ENCODE results near the gene SPIRE2. TPM values are rescaled to one million over a fixed set of nuclear protein-coding genes. Genes with fewer than 3 reads are reported as not detected.
A peak's percentile ranks its signal among the peaks of the same experiment; 100 is the strongest.

SPIRE2 gene
- total and polyA plus RNA-seq, 11 donors: 0.31 to 2.3 (median 1.3) TPM

- H3K27ac ChIP-seq: no peak overlapping the region
- no peaks in the 10 kb centered on the region for H3K27me3 ChIP-seq
- WGBS, 4 donors: 86 to 94% (median 90%) methylated on average over 7 of the region's 7 CpGs
- H3K4me1 ChIP-seq: no peaks in the 10 kb centered on the region
- no peak overlapping the region for H3K4me3 ChIP-seq
- no peaks in the 10 kb centered on the region for H3K9me3 ChIP-seq
- TF ChIP-seq, protein P1, sequence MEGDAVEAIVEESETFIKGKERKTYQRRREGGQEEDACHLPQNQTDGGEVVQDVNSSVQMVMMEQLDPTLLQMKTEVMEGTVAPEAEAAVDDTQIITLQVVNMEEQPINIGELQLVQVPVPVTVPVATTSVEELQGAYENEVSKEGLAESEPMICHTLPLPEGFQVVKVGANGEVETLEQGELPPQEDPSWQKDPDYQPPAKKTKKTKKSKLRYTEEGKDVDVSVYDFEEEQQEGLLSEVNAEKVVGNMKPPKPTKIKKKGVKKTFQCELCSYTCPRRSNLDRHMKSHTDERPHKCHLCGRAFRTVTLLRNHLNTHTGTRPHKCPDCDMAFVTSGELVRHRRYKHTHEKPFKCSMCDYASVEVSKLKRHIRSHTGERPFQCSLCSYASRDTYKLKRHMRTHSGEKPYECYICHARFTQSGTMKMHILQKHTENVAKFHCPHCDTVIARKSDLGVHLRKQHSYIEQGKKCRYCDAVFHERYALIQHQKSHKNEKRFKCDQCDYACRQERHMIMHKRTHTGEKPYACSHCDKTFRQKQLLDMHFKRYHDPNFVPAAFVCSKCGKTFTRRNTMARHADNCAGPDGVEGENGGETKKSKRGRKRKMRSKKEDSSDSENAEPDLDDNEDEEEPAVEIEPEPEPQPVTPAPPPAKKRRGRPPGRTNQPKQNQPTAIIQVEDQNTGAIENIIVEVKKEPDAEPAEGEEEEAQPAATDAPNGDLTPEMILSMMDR (IDR thresholded peaks at IDR 0.05): no peak
- no peak for TF ChIP-seq POLR2A (IDR thresholded peaks at IDR 0.05)
- DNase-seq (no peak), ATAC-seq (no peak)
- peaks cover 0 to under 1% (median 0%) of the 10 kb centered on the region in 9 donors for H3K36me3 ChIP-seq
- intact Hi-C loops (cut with DNase I): no loop called here
These were observed 43.9 kb upstream of the SPIRE2 start for GRCh38 chr16:89784406-89784805.

- WGBS, 4 donors: 93 to 95% (median 94%) methylated on average over 11 of the region's 11 CpGs
- ATAC-seq (no peak), DNase-seq (no peak)
- H3K4me1 ChIP-seq: no peaks in the 10 kb centered on the region
- H3K27me3 ChIP-seq: no peaks in the 10 kb centered on the region
- no peak overlapping the region for H3K4me3 ChIP-seq
- no peak overlapping the region for H3K27ac ChIP-seq
- H3K36me3 ChIP-seq: peaks cover 0 to under 1% (median 0%) of the 10 kb centered on the region in 9 donors
- intact Hi-C loops (cut with DNase I): loop anchor here in 1 of 10 donors (5.0 kb wide), 1 partner anchor 78 kb away; no protein-coding TSS in a partner anchor
- TF ChIP-seq, protein P1 (IDR thresholded peaks at IDR 0.05): no peak
- no peak for TF ChIP-seq POLR2A (IDR thresholded peaks at IDR 0.05)
- H3K9me3 ChIP-seq: no peaks in the 10 kb centered on the region
These were observed 42.6 kb upstream of the SPIRE2 start for GRCh38 chr16:89785523-89786155.

DNA sequence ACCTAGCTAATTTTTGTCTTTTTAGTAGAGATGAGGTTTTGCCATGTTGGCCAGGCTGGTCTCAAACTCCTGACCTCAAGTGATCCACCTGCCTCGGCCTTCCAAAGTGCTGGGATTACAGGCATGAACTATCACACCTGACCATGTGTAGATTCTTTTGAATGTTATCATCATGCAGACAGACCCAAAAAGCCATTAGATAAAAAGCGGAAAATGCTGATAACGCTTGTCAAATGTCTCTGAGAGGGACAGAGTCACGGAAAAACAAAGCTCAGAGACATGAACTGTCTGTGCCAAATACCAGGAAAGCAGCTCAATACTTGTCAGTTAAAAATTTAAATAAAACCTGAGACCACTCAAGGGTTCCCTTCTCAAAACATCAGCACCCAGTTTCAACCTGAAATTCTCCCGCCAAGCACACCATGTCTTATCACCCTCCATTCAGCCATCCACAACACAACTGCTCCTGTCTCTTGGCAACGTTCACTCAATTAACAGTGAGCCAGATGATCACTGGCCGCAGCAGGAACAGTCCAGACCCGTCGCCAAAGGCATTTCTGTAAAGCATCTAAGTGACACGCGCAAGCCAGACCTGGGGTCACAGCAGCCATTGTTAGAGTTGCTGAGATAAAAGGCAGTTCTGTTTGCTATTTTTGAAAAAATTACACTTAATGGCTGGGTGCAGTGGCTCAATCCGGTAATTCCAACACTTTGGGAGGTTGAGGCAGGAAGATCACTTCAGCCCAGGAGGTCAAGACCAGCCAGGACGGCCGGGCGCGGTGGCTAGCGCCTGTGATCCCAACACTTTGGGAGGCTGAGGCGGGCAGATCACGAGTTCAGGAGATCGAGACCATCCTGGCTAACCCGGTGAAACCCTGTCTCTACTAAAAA is 41.6 kb upstream of the SPIRE2 start:
- no peaks in the 10 kb centered on the region for H3K9me3 ChIP-seq
- intact Hi-C loops (cut with DNase I): loop anchor here in 1 of 10 donors (5.0 kb wide), 1 partner anchor 79 kb away; no protein-coding TSS in a partner anchor
- whole genome bisulfite sequencing, 4 donors: 64 to 74% (median 72%) methylated on average over 21 of the region's 21 CpGs
- H3K36me3 ChIP-seq: peaks cover 0 to 10% (median 0%) of the 10 kb centered on the region in 9 donors
- peak in 4 of 5 donors; percentile 23 to 56 (median 34) for DNase-seq
- no peaks in the 10 kb centered on the region for H3K4me1 ChIP-seq
- H3K27ac ChIP-seq: no peak overlapping the region
- no peak for TF ChIP-seq POLR2A (IDR thresholded peaks at IDR 0.05)
- TF ChIP-seq, protein P1 (IDR thresholded peaks at IDR 0.05): no peak
- ATAC-seq: peak; percentile 73 to 95 (median 84)
- no peaks in the 10 kb centered on the region for H3K27me3 ChIP-seq
- no peak overlapping the region for H3K4me3 ChIP-seq

DNA sequence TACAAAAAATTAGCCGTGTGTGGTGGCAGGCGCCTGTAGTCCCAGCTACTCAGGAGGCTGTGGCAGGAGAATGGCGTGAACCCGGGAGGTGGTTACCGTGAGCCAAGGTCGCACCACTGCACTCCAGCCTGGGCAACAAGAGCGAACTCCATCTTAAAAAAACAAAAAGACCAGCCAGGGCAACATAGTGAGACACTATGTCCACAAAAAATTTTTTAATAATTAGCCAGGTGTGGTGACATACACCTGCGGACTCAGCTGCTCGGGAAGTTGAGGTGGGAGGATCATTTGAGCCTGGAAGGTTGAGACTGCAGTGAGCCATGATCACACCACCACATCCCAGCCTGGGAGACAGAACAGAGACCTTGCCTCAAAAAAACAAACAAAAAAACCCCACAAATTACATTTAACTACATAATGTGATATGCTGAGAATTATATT is 40.9 kb upstream of the SPIRE2 start:
- Histone ChIP-seq H3K4me1 (no peaks in the 10 kb centered on the region), H3K4me3 (no peak overlapping the region), H3K27ac (no peak overlapping the region), H3K36me3 (peaks cover 0 to 10% (median 0%) of the 10 kb centered on the region in 9 donors), H3K9me3 (no peaks in the 10 kb centered on the region), H3K27me3 (no peaks in the 10 kb centered on the region)
- DNase-seq (no peak), ATAC-seq (no peak)
- TF ChIP-seq, protein P1 (IDR thresholded peaks at IDR 0.05): no peak
- TF ChIP-seq POLR2A (IDR thresholded peaks at IDR 0.05): no peak
- intact Hi-C loops (cut with DNase I): loop anchor here in 1 of 10 donors (5.0 kb wide), 1 partner anchor 80 kb away; no protein-coding TSS in a partner anchor
- 95 to 98% (median 96%) methylated on average over 9 of the region's 9 CpGs for WGBS, 4 donors
